HCT116 (cell line): Measurements from ENCODE around the gene CNDP1.

Experiments used
- CTCF ChIP-seq, 3 experiments: fragments of 200-600 bp in 1 of 3; sonication (generic) in 1 of 3; IDR thresholded peaks in 2 of 3; conservative IDR thresholded peaks in 1 of 3; 2 replicates each; pipeline ENCODE4 v1.5.1; 2012 to 2017; ENCODE audit warnings: low read depth in 2 of 3, low read length in 2 of 3, antibody characterized with exemption in 1 of 3, borderline replicate concordance in 1 of 3, control low read depth in 1 of 3, mild to moderate bottlenecking in 1 of 3, mixed read lengths in 1 of 3, mixed run types in 1 of 3, moderate library complexity in 1 of 3; ENCODE audit not compliant: insufficient read depth in 1 of 3
- EZH2 ChIP-seq: fragments of 200-600 bp; sonication (generic); IDR thresholded peaks from 2 replicates; pipeline ENCODE4 v1.6.1; 2017; ENCODE audit warnings: antibody characterized with exemption, mixed run types
- JUND ChIP-seq: IDR thresholded peaks from 2 replicates; pipeline ENCODE4 v1.6.1; 2012
- MAX ChIP-seq: IDR thresholded peaks from 2 replicates; pipeline ENCODE4 v1.6.1; 2012
- POLR2A ChIP-seq: IDR thresholded peaks from 2 replicates; pipeline ENCODE4 v1.7.0; 2011; ENCODE audit warnings: borderline replicate concordance; ENCODE audit not compliant: insufficient read depth, insufficient read length; ENCODE audit errors: extremely low read depth
- POLR2AphosphoS5 ChIP-seq: IDR thresholded peaks from 2 replicates; pipeline ENCODE4 v1.6.1; 2011; ENCODE audit warnings: mild to moderate bottlenecking, low read depth, low read length, moderate library complexity
- RAD21 ChIP-seq: IDR thresholded peaks from 2 replicates; pipeline ENCODE4 v1.6.1; 2012; ENCODE audit warnings: low read depth, mild to moderate bottlenecking
- SP1 ChIP-seq: IDR thresholded peaks from 2 replicates; pipeline ENCODE4 v1.6.1; 2012; ENCODE audit warnings: low read depth
- YY1 ChIP-seq: IDR thresholded peaks from 2 replicates; pipeline ENCODE4 v1.6.1; 2011; ENCODE audit warnings: low read length, low read depth, moderate library complexity, mild to moderate bottlenecking; ENCODE audit not compliant: insufficient replicate concordance; ENCODE audit errors: extremely low read depth
- ZNF274 ChIP-seq: fragments of 200-500 bp; sonication (Bioruptor generic); IDR thresholded peaks from 2 replicates; pipeline ENCODE4 v1.6.1; 2014; ENCODE audit warnings: mild to moderate bottlenecking, low read depth, low read length, inconsistent platforms

- TF ChIP-seq SP1 (no peak), MAX (no peak), CTCF (IDR thresholded peaks at IDR 0.05 in 2 of 3, conservative IDR thresholded peaks at IDR 0.05 in 1 of 3; ENCODE audit: borderline replicate concordance in 1 of 3, insufficient read depth in 1 of 3, low read depth in 2 of 3, low read length in 2 of 3) (no peak), YY1 (no peak), POLR2AphosphoS5 (no peak), RAD21 (no peak), POLR2A (no peak), JUND (no peak), ZNF274 (no peak), EZH2 (no peak)
Observed at GRCh38 chr18:74526488-74526887, 7.8 kb upstream of the CNDP1 start.
